HG03521 (cell line): Measurements from ENCODE around the gene GNPTAB.
"Not testable (repeated sequence)": the region's sequence is repeated elsewhere in the genome, so short reads cannot be mapped to it uniquely, and the experiment has no call there.

ENCODE experiments used
- ATAC-seq: cut with Tn5 transposase; IDR thresholded peaks from one replicate; pipeline ENCODE4 v1.9.1; 2021; ENCODE audit warnings: mild to moderate bottlenecking, moderate library complexity; ENCODE audit not compliant: unreplicated experiment

Gene GNPTAB

GRCh38 chr12:101740980-101741379, 89.8 kb downstream of the GNPTAB start:
- ATAC-seq = no peak

GRCh38 chr12:101740566-101740965, 90.2 kb downstream of the GNPTAB start:
- no peak for ATAC-seq

GRCh38 chr12:101738920-101739665, 91.7 kb downstream of the GNPTAB start, which contains the start of gene SYCP3:
Gene SYCP3 (minus strand): TSS chr12:101739462. CDS start chr12:101737935, 1,527 bp downstream.
- no peak for ATAC-seq

- no peak for ATAC-seq
Observed at GRCh38 chr12:101737476-101737875, 93.3 kb downstream of the GNPTAB start.

- ATAC-seq = not testable (repeated sequence)
Observed at GRCh38 chr12:101734482-101734881, 96.3 kb downstream of the GNPTAB start.

GRCh38 chr12:101733166-101733565, 97.6 kb downstream of the GNPTAB start:
- no peak for ATAC-seq

- no peak for ATAC-seq
Observed at GRCh38 chr12:101732318-101732717, 98.4 kb downstream of the GNPTAB start.

- no peak for ATAC-seq
Observed at GRCh38 chr12:101729842-101730241, 100.9 kb downstream of the GNPTAB start.

- no peak for ATAC-seq
Observed at GRCh38 chr12:101727098-101727497, 103.7 kb downstream of the GNPTAB start.

GRCh38 chr12:101722392-101722791, 108.4 kb downstream of the GNPTAB start:
- ATAC-seq = no peak

- no peak for ATAC-seq
Observed at GRCh38 chr12:101720118-101720517, 110.6 kb downstream of the GNPTAB start.

GRCh38 chr12:101719566-101719965, 111.2 kb downstream of the GNPTAB start:
- no peak for ATAC-seq

- no peak for ATAC-seq
Observed at GRCh38 chr12:101714877-101715444, 115.8 kb downstream of the GNPTAB start.

- ATAC-seq = no peak
Observed at GRCh38 chr12:101713930-101714329, 116.8 kb downstream of the GNPTAB start.

- no peak for ATAC-seq
Observed at GRCh38 chr12:101713059-101713682, 117.6 kb downstream of the GNPTAB start.

- ATAC-seq = no peak
Observed at GRCh38 chr12:101710288-101710687, 120.5 kb downstream of the GNPTAB start.

GRCh38 chr12:101707131-101707782, 123.5 kb downstream of the GNPTAB start:
- no peak for ATAC-seq

- no peak for ATAC-seq
Observed at GRCh38 chr12:101706403-101706802, 124.4 kb downstream of the GNPTAB start.

GRCh38 chr12:101703487-101703886, 127.3 kb downstream of the GNPTAB start:
- no peak for ATAC-seq

GRCh38 chr12:101700299-101700820, 130.4 kb downstream of the GNPTAB start:
- ATAC-seq = no peak

GRCh38 chr12:101698800-101699347, 131.9 kb downstream of the GNPTAB start:
- ATAC-seq = no peak
